Esophagus muscularis mucosa (tissue), 4 donors: ENCODE measurements around the gene TOMM70. TPM values are rescaled to one million over a fixed set of nuclear protein-coding genes. Genes with fewer than 3 reads are reported as not detected.

Experiments
- DNase-seq: peaks from one replicate; pipeline ENCODE4 v3.0.0-alpha.2; 2017; ENCODE audit errors: extremely low spot score
- H3K27ac ChIP-seq, 4 donors: fragments of 200-600 bp; sonication (generic); replicated peaks in 1 of 4; 1 replicate in 3 of 4; 2 replicates in 1 of 4; pipeline ENCODE4 v1.5.1; 2016 to 2019; ENCODE audit warnings: mild to moderate bottlenecking in 1 of 4
- H3K27me3 ChIP-seq, 4 donors: fragments of 200-600 bp; sonication (generic); one replicate each; pipeline versions ENCODE4 v1.5.1 to v1.6.0; 2016 to 2019
- H3K36me3 ChIP-seq, 4 donors: fragments of 200-600 bp; sonication (generic); one replicate each; pipeline ENCODE4 v1.5.1; 2016 to 2019
- H3K4me1 ChIP-seq, 4 donors: fragments of 200-600 bp; sonication (generic); one replicate each; pipeline ENCODE4 v1.5.1; 2016 to 2019
- H3K4me3 ChIP-seq, 4 donors: fragments of 200-600 bp; sonication (generic); 1 replicate in 2 of 4; 2 replicates in 2 of 4; pipeline ENCODE4 v1.5.1; 2016 to 2019; ENCODE audit warnings: mild to moderate bottlenecking in 4 of 4, moderate library complexity in 1 of 4
- H3K9me3 ChIP-seq, 4 donors: fragments of 200-600 bp; sonication (generic); 1 replicate in 3 of 4; 2 replicates in 1 of 4; pipeline ENCODE4 v1.5.1; 2016 to 2019
- CTCF ChIP-seq, 3 experiments: fragments of 200-600 bp in 2 of 3; fragments of 450-650 bp in 1 of 3; sonication (generic) in 2 of 3; IDR thresholded peaks; one replicate each; pipeline ENCODE4 v1.5.1; 2017 to 2019; ENCODE audit warnings: antibody characterized with exemption in 3 of 3, mild to moderate bottlenecking in 2 of 3, moderate library complexity in 1 of 3
- EP300 ChIP-seq: sonication (generic); formaldehyde crosslinking; IDR thresholded peaks from one replicate; pipeline ENCODE4 v1.6.1; 2017; ENCODE audit warnings: antibody characterized with exemption
- POLR2A ChIP-seq: fragments of 450-650 bp; IDR thresholded peaks from one replicate; pipeline ENCODE4 v1.6.1; 2017; ENCODE audit warnings: antibody characterized with exemption, moderate library complexity, mild to moderate bottlenecking, low read depth
- POLR2AphosphoS5 ChIP-seq, 2 donors: sonication (generic); formaldehyde crosslinking; IDR thresholded peaks; one replicate each; pipeline ENCODE4 v1.6.1; 2017; ENCODE audit warnings: antibody characterized with exemption in 2 of 2
- WGBS: methylation state at CpG from one replicate; pipeline ENCODE4 v1.1.5; 2018; 5-methylcytosine and 5-hydroxymethylcytosine counted together
- intact Hi-C: fragments of 100-400 bp; cut with DNase I; formaldehyde crosslinking; loops from one replicate; pipeline ENCODE4 v1.15.1; 2023
- total RNA-seq, 4 donors: library from RNA; depleted of rRNA; stranded (reverse); fragments of >200 nt; gene quantifications; one replicate each; pipeline versions ENCODE4 v1.1.0 to v1.2.1, GENCODE V29; 2016

TOMM70 gene
- total RNA-seq, 4 donors from 2014 or later, result 43.4 to 50.6 (median 46.4) TPM

- intact Hi-C loops, result no loop called here
Measured at GRCh38 chr3:100325827-100326226, 75.1 kb downstream of the TOMM70 start.

DNA sequence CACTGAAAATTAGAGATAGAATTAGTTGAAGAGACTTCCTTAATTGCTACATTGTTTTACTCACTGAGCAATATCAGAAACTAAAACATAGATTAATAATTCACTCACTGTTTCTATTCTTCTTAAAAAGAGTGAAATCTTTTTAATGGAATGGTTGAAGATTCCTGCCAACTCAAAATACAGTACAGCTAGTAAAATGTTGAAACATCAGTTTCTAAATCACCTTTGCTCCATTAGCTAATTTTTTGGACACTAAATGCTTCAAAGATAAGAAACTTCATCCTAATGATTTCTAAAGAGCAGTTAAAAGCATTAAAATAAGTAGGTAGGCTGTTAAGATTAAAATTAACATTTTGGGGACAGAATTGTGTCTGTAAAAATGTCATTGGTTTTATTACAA is 76.8 kb downstream of the TOMM70 start:
- H3K4me3 ChIP-seq, result no peak overlapping the region
- no peak for DNase-seq
- H3K9me3 ChIP-seq, result no peaks in the 10 kb centered on the region
- no peaks in the 10 kb centered on the region for H3K4me1 ChIP-seq
- no peak overlapping the region for H3K27ac ChIP-seq
- peaks cover 6 to 54% (median 36%) of the 10 kb centered on the region in 4 donors for H3K36me3 ChIP-seq
- H3K27me3 ChIP-seq, result no peaks in the 10 kb centered on the region
- intact Hi-C loops, result no loop called here
- TF ChIP-seq EP300 (no peak), POLR2A (no peak), CTCF (IDR thresholded peaks at IDR 0.05) (no peak), POLR2AphosphoS5 (IDR thresholded peaks at IDR 0.05) (no peak)

More at GRCh38 chr3:100325827-100326226, 75.1 kb downstream of the TOMM70 start:
- no peak for DNase-seq
- Histone ChIP-seq H3K9me3 (no peaks in the 10 kb centered on the region), H3K27me3 (no peaks in the 10 kb centered on the region), H3K4me1 (no peaks in the 10 kb centered on the region), H3K36me3 (peaks cover 0 to 40% (median 21%) of the 10 kb centered on the region in 4 donors), H3K27ac (no peak overlapping the region), H3K4me3 (no peak overlapping the region)
- TF ChIP-seq POLR2A (no peak), POLR2AphosphoS5 (IDR thresholded peaks at IDR 0.05) (no peak), CTCF (IDR thresholded peaks at IDR 0.05) (no peak), EP300 (no peak)

- H3K4me3 ChIP-seq, result no peak overlapping the region
- WGBS, result 84% methylated on average over 2 of the region's 2 CpGs
- H3K27ac ChIP-seq, result no peak overlapping the region
- no peaks in the 10 kb centered on the region for H3K9me3 ChIP-seq
- H3K27me3 ChIP-seq, result no peaks in the 10 kb centered on the region
- TF ChIP-seq POLR2A (no peak), EP300 (no peak), POLR2AphosphoS5 (IDR thresholded peaks at IDR 0.05) (no peak), CTCF (IDR thresholded peaks at IDR 0.05) (no peak)
- intact Hi-C loops, result no loop called here
- H3K36me3 ChIP-seq, result peaks cover 9 to 59% (median 32%) of the 10 kb centered on the region in 4 donors
- peaks cover 0 to 9% (median 7%) of the 10 kb centered on the region in 4 donors for H3K4me1 ChIP-seq
- DNase-seq, result no peak
Measured at GRCh38 chr3:100319951-100320350, 80.9 kb downstream of the TOMM70 start.

DNA sequence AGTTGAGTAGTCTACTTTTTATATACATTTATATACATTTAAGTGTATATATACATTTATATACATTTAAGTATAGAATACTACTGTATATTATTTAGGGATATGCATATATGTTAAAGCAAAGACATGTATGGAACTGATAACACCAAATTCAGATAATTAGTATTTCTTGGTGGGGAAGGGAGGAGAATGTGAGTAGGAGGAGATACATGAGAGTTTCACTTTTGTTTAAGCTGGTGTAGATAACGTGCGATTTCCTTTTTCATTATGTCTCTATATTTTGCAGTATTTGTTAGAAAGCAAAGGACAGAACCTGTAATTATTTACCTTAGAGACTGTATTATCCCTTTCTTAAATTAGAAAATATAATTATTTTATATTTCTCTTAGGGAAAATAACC is 83.0 kb downstream of the TOMM70 start:
- no peak overlapping the region for H3K4me3 ChIP-seq
- DNase-seq, result no peak
- no peaks in the 10 kb centered on the region for H3K27me3 ChIP-seq
- H3K36me3 ChIP-seq, result peaks cover 9 to 58% (median 35%) of the 10 kb centered on the region in 4 donors
- H3K9me3 ChIP-seq, result no peaks in the 10 kb centered on the region
- peaks cover 0 to 9% (median 7%) of the 10 kb centered on the region in 4 donors for H3K4me1 ChIP-seq
- TF ChIP-seq EP300, result no peak
- no peak for TF ChIP-seq CTCF (IDR thresholded peaks at IDR 0.05)
- TF ChIP-seq POLR2A, result no peak
- no peak for TF ChIP-seq POLR2AphosphoS5 (IDR thresholded peaks at IDR 0.05)
- 83% methylated on average over 2 of the region's 2 CpGs for WGBS
- no peak overlapping the region for H3K27ac ChIP-seq
- intact Hi-C loops, result loop anchor here (2.0 kb wide), 1 partner anchor 273 kb away; no protein-coding TSS in a partner anchor

DNA sequence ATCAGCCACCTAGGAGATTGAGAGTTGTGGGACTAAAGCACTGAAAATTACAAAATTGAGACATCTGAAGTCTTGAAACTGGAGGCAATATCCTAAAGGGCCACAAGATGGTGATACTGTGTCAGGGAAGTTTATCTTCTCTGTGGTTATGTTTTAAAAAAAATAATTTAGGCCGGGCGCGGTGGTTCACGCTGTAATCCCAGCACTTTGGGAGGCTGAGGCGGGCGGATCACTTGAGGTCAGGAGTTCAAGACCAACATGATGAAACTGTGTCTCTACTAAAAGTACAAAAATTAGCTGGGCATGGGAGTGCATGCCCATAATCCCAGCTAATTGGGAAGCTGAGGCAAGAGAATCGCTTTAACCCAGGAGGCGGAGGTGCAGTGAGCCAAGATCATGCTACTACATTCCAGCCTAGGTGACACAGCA is 84.2 kb downstream of the TOMM70 start:
- Histone ChIP-seq H3K4me1 (peaks cover 0 to 9% (median 7%) of the 10 kb centered on the region in 4 donors), H3K27ac (peak overlapping the region in 2 of 4 donors; percentile 21 to 24), H3K27me3 (no peaks in the 10 kb centered on the region), H3K9me3 (no peaks in the 10 kb centered on the region), H3K36me3 (peaks cover 9 to 57% (median 36%) of the 10 kb centered on the region in 4 donors), H3K4me3 (peak overlapping the region in 1 of 4 donors; percentile 11)
- DNase-seq, result no peak
- intact Hi-C loops, result loop anchor here (2.0 kb wide), 1 partner anchor 274 kb away; no protein-coding TSS in a partner anchor
- WGBS, result 30% methylated on average over 8 of the region's 8 CpGs
- no peak for TF ChIP-seq POLR2AphosphoS5 (IDR thresholded peaks at IDR 0.05)
- TF ChIP-seq EP300, result no peak
- peak; percentile 67 to 78 (median 71) for TF ChIP-seq CTCF (IDR thresholded peaks at IDR 0.05)
